Fibroblast of peridontal ligament (primary cell): ENCODE results near the gene PRG3.
"Not testable (repeated sequence)": the region's sequence is repeated elsewhere in the genome, so short reads cannot be mapped to it uniquely, and the experiment has no call there.

Experiments used
- DNase-seq: peaks from one replicate; pipeline ENCODE4 v3.0.0-alpha.2; 2010; ENCODE audit errors: extremely low read depth

The PRG3 gene

GRCh38 chr11:57339328-57339727, 41.6 kb downstream of the PRG3 start:
- no peak for DNase-seq

- no peak for DNase-seq
Measured at GRCh38 chr11:57338142-57338541, 42.8 kb downstream of the PRG3 start, which contains the start of gene P2RX3. TSS of gene P2RX3 (plus strand) at chr11:57338352. CDS start at chr11:57338551, 199 bp downstream.

- DNase-seq = not testable (repeated sequence)
Measured at GRCh38 chr11:57336856-57337255, 44.1 kb downstream of the PRG3 start.

- DNase-seq = no peak
Measured at GRCh38 chr11:57336111-57336666, 44.8 kb downstream of the PRG3 start.

- DNase-seq = peak; percentile 79
Measured at GRCh38 chr11:57335343-57336110, 45.4 kb downstream of the PRG3 start, which contains the start of gene SSRP1. TSS of gene SSRP1 (minus strand) at chr11:57335892. CDS start at chr11:57335121, 771 bp downstream.

GRCh38 chr11:57335023-57335342, 46.0 kb downstream of the PRG3 start:
- peak; percentile 2 for DNase-seq

- DNase-seq = no peak
Measured at GRCh38 chr11:57332694-57333440, 48.1 kb downstream of the PRG3 start.

- DNase-seq = no peak
Measured at GRCh38 chr11:57331720-57332119, 49.2 kb downstream of the PRG3 start.

GRCh38 chr11:57330029-57330428, 50.9 kb downstream of the PRG3 start:
- DNase-seq = no peak

GRCh38 chr11:57327721-57328120, 53.2 kb downstream of the PRG3 start:
- DNase-seq = no peak
